Esophagus squamous epithelium (tissue), 4 donors: Measurements from ENCODE around the gene NDUFV1.

ENCODE experiments used
- POLR2A ChIP-seq, 4 donors: fragments of 450-650 bp; IDR thresholded peaks; one replicate each; pipeline ENCODE4 v1.6.1; 2017; ENCODE audit warnings: antibody characterized with exemption in 4 of 4, mild to moderate bottlenecking in 4 of 4, moderate library complexity in 3 of 4
- TF ChIP-seq, protein P1 (sequence below), 6 experiments: fragments of 450-650 bp in 4 of 6; fragments of 200-600 bp in 2 of 6; sonication (generic) in 2 of 6; IDR thresholded peaks; one replicate each; pipeline ENCODE4 v1.5.1; 2016 to 2019; ENCODE audit warnings: antibody characterized with exemption in 6 of 6, mild to moderate bottlenecking in 4 of 6, moderate library complexity in 4 of 6

DNA sequence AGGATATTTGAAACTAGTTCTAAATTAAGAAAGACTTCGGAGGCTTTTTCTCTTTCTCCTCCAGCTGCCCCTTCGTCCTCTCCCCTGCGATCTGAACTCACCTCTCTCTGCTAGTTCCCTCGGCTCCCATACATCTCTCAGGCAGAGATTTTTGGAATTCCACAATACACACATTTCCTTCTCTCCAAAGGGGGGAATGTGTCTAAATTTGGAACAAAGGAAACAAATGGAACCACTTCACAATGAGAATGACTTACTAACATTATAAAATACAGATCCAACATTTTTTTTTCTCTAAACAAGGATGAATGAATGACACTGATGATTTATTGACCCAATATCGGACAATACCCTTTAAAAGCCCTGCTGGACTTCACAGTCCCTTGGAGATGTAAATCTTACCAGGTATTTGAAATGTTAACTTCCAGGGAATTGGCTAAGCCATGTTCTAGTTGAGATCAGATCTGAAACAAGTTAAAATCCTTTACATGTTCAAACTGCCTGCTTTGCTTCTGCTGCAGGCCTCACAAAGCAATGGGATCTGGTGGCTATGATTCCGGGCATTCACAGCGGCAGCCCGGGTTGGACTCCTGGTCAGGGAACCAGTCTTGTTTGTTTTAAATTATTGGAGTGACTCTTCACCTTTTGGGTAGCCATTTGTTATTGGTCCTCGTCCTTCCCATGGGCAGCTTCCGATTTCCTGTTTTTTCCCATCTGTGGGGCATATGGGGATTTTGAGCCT is 43.6 kb upstream of the NDUFV1 start:
- no peak for TF ChIP-seq POLR2A (IDR thresholded peaks at IDR 0.05)
- TF ChIP-seq, protein P1, sequence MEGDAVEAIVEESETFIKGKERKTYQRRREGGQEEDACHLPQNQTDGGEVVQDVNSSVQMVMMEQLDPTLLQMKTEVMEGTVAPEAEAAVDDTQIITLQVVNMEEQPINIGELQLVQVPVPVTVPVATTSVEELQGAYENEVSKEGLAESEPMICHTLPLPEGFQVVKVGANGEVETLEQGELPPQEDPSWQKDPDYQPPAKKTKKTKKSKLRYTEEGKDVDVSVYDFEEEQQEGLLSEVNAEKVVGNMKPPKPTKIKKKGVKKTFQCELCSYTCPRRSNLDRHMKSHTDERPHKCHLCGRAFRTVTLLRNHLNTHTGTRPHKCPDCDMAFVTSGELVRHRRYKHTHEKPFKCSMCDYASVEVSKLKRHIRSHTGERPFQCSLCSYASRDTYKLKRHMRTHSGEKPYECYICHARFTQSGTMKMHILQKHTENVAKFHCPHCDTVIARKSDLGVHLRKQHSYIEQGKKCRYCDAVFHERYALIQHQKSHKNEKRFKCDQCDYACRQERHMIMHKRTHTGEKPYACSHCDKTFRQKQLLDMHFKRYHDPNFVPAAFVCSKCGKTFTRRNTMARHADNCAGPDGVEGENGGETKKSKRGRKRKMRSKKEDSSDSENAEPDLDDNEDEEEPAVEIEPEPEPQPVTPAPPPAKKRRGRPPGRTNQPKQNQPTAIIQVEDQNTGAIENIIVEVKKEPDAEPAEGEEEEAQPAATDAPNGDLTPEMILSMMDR (IDR thresholded peaks at IDR 0.05): no peak
